HCT116 (cell line): ENCODE measurements around the gene KLF4.

ENCODE experiments used
- ATF3 ChIP-seq: IDR thresholded peaks from 2 replicates; pipeline ENCODE4 v1.6.1; 2012
- CEBPB ChIP-seq: IDR thresholded peaks from 2 replicates; pipeline ENCODE4 v1.6.1; 2012; ENCODE audit warnings: low read depth
- CTCF ChIP-seq, 3 experiments: fragments of 200-600 bp in 1 of 3; sonication (generic) in 1 of 3; IDR thresholded peaks in 2 of 3; conservative IDR thresholded peaks in 1 of 3; 2 replicates each; pipeline ENCODE4 v1.5.1; 2012 to 2017; ENCODE audit warnings: low read depth in 2 of 3, low read length in 2 of 3, antibody characterized with exemption in 1 of 3, borderline replicate concordance in 1 of 3, control low read depth in 1 of 3, mild to moderate bottlenecking in 1 of 3, mixed read lengths in 1 of 3, mixed run types in 1 of 3, moderate library complexity in 1 of 3; ENCODE audit not compliant: insufficient read depth in 1 of 3
- EGR1 ChIP-seq: IDR thresholded peaks from 2 replicates; pipeline ENCODE4 v1.6.1; 2012; ENCODE audit warnings: low read depth
- ELF1 ChIP-seq: IDR thresholded peaks from 2 replicates; pipeline ENCODE4 v1.6.1; 2012; ENCODE audit warnings: low read depth, borderline replicate concordance
- EZH2 ChIP-seq: fragments of 200-600 bp; sonication (generic); IDR thresholded peaks from 2 replicates; pipeline ENCODE4 v1.6.1; 2017; ENCODE audit warnings: antibody characterized with exemption, mixed run types
- EZH2phosphoT487 ChIP-seq: fragments of 200-600 bp; IDR thresholded peaks from 2 replicates; pipeline ENCODE4 v1.6.1; 2018; ENCODE audit warnings: antibody characterized with exemption, borderline replicate concordance
- POLR2A ChIP-seq: IDR thresholded peaks from 2 replicates; pipeline ENCODE4 v1.7.0; 2011; ENCODE audit warnings: borderline replicate concordance; ENCODE audit not compliant: insufficient read depth, insufficient read length; ENCODE audit errors: extremely low read depth
- POLR2AphosphoS5 ChIP-seq: IDR thresholded peaks from 2 replicates; pipeline ENCODE4 v1.6.1; 2011; ENCODE audit warnings: mild to moderate bottlenecking, low read depth, low read length, moderate library complexity
- RAD21 ChIP-seq: IDR thresholded peaks from 2 replicates; pipeline ENCODE4 v1.6.1; 2012; ENCODE audit warnings: low read depth, mild to moderate bottlenecking
- REST ChIP-seq: IDR thresholded peaks from 2 replicates; pipeline ENCODE4 v1.6.1; 2012; ENCODE audit warnings: low read depth
- ZNF274 ChIP-seq: fragments of 200-500 bp; sonication (Bioruptor generic); IDR thresholded peaks from 2 replicates; pipeline ENCODE4 v1.6.1; 2014; ENCODE audit warnings: mild to moderate bottlenecking, low read depth, low read length, inconsistent platforms

GRCh38 chr9:107446491-107446890 is 43.1 kb downstream of the KLF4 start:
- no peak for TF ChIP-seq EGR1
- no peak for TF ChIP-seq POLR2A
- no peak for TF ChIP-seq CTCF (IDR thresholded peaks at IDR 0.05 in 2 of 3, conservative IDR thresholded peaks at IDR 0.05 in 1 of 3; ENCODE audit: borderline replicate concordance in 1 of 3, insufficient read depth in 1 of 3, low read depth in 2 of 3, low read length in 2 of 3)
- TF ChIP-seq CEBPB: no peak
- no peak for TF ChIP-seq ELF1
- no peak for TF ChIP-seq EZH2
- no peak for TF ChIP-seq ATF3
- no peak for TF ChIP-seq EZH2phosphoT487
- no peak for TF ChIP-seq ZNF274
- TF ChIP-seq REST: no peak
- TF ChIP-seq RAD21: no peak
- no peak for TF ChIP-seq POLR2AphosphoS5
